ENCODE measurements around the gene ITGA2B.
"Not testable (repeated sequence)": the region's sequence is repeated elsewhere in the genome, so short reads cannot be mapped to it uniquely, and the experiment has no call there.

The ITGA2B gene

GRCh38 chr17:44400226-44400847 lies 10.9 kb upstream of the ITGA2B start:
- Histone ChIP-seq H3K4me1 (ENCODE audit: control extremely low read depth in 1 of 4, control insufficient read depth in 4 of 4, insufficient read depth in 4 of 4, low read length in 3 of 4) (no peaks in the 10 kb centered on the region), H3K27me3 (replicated peaks in 2 of 5; ENCODE audit: control insufficient read depth in 4 of 5, insufficient read depth in 5 of 5, low read length in 4 of 5) (no peaks in the 10 kb centered on the region), H3K4me3 (ENCODE audit: control insufficient read depth in 1 of 7, extremely low read depth in 1 of 7, insufficient read depth in 4 of 7, low read depth in 2 of 7, low read length in 6 of 7) (no peak overlapping the region), H3K36me3 (ENCODE audit: control insufficient read depth in 4 of 4, insufficient read depth in 4 of 4, low read length in 3 of 4) (peaks cover 20 to 60% (median 38%) of the 10 kb centered on the region in 4 experiments), H3K9me3 (ENCODE audit: control extremely low read depth in 1 of 5, control insufficient read depth in 4 of 5, insufficient read depth in 2 of 5, low read depth in 1 of 5, low read length in 4 of 5) (no peaks in the 10 kb centered on the region), H3K27ac (ENCODE audit: insufficient read depth in 1 of 2, low read depth in 1 of 2, low read length in 2 of 2, poor library complexity in 1 of 2, severe bottlenecking in 2 of 2) (no peak overlapping the region)
- WGBS (ENCODE audit: insufficient coverage): 100% methylated on average over 1 of the region's 3 CpGs
- DNase-seq: peak; percentile 37 to 49 (median 47)
- POLR2A ChIA-PET: interaction anchor here (1.6 kb wide), 1 partner anchor 10 kb away, joined by 3 read pairs; no protein-coding TSS in a partner anchor
- CTCF ChIA-PET: interaction anchor here (0.7 to 6.7 kb wide), 13 partner anchors 13 to 191 kb away, joined by 3 to 76 read pairs (median 4); partner anchors contain the start of genes FAM171A2 and ITGA2B

GRCh38 chr17:44398692-44399691 lies 9.5 kb upstream of the ITGA2B start:
- H3K27ac ChIP-seq (ENCODE audit: insufficient read depth in 1 of 2, low read depth in 1 of 2, low read length in 2 of 2, poor library complexity in 1 of 2, severe bottlenecking in 2 of 2): no peak overlapping the region
- no peaks in the 10 kb centered on the region for H3K27me3 ChIP-seq (replicated peaks in 2 of 5; ENCODE audit: control insufficient read depth in 4 of 5, insufficient read depth in 5 of 5, low read length in 4 of 5)
- H3K4me3 ChIP-seq (ENCODE audit: control insufficient read depth in 1 of 7, extremely low read depth in 1 of 7, insufficient read depth in 4 of 7, low read depth in 2 of 7, low read length in 6 of 7): no peak overlapping the region
- ChIA-PET CTCF (interaction anchor here (0.7 to 6.7 kb wide), 10 partner anchors 11 to 190 kb away, joined by 3 to 76 read pairs (median 5); partner anchors contain the start of genes FAM171A2 and ITGA2B), POLR2A (interaction anchor here (1.4 kb wide), 1 partner anchor 14 kb away, joined by 3 read pairs; no protein-coding TSS in a partner anchor)
- no peaks in the 10 kb centered on the region for H3K9me3 ChIP-seq (ENCODE audit: control extremely low read depth in 1 of 5, control insufficient read depth in 4 of 5, insufficient read depth in 2 of 5, low read depth in 1 of 5, low read length in 4 of 5)
- no peak for DNase-seq
- 98% methylated on average over 37 of the region's 41 CpGs for WGBS (ENCODE audit: insufficient coverage)
- H3K4me1 ChIP-seq (ENCODE audit: control extremely low read depth in 1 of 4, control insufficient read depth in 4 of 4, insufficient read depth in 4 of 4, low read length in 3 of 4): peaks cover 0 to 8% (median 0%) of the 10 kb centered on the region in 4 experiments
- H3K36me3 ChIP-seq (ENCODE audit: control insufficient read depth in 4 of 4, insufficient read depth in 4 of 4, low read length in 3 of 4): peaks cover 14 to 54% (median 38%) of the 10 kb centered on the region in 4 experiments

- CTCF ChIA-PET: interaction anchor here (0.6 to 6.7 kb wide), 8 partner anchors 10 to 1088 kb away, joined by 3 to 76 read pairs (median 4); partner anchors contain the start of gene ITGA2B
- H3K4me1 ChIP-seq (ENCODE audit: control extremely low read depth in 1 of 4, control insufficient read depth in 4 of 4, insufficient read depth in 4 of 4, low read length in 3 of 4): peaks cover 0 to 18% (median 7%) of the 10 kb centered on the region in 4 experiments
- H3K9me3 ChIP-seq (ENCODE audit: control extremely low read depth in 1 of 5, control insufficient read depth in 4 of 5, insufficient read depth in 2 of 5, low read depth in 1 of 5, low read length in 4 of 5): no peaks in the 10 kb centered on the region
- H3K27me3 ChIP-seq (replicated peaks in 2 of 5; ENCODE audit: control insufficient read depth in 4 of 5, insufficient read depth in 5 of 5, low read length in 4 of 5): no peaks in the 10 kb centered on the region
- POLR2A ChIA-PET: interaction anchor here (1.4 kb wide), 1 partner anchor 13 kb away, joined by 3 read pairs; no protein-coding TSS in a partner anchor
- DNase-seq: no peak
- WGBS (ENCODE audit: insufficient coverage): 98% methylated on average over 5 of the region's 8 CpGs
- H3K27ac ChIP-seq (ENCODE audit: insufficient read depth in 1 of 2, low read depth in 1 of 2, low read length in 2 of 2, poor library complexity in 1 of 2, severe bottlenecking in 2 of 2): no peak overlapping the region
- no peak overlapping the region for H3K4me3 ChIP-seq (ENCODE audit: control insufficient read depth in 1 of 7, extremely low read depth in 1 of 7, insufficient read depth in 4 of 7, low read depth in 2 of 7, low read length in 6 of 7)
- H3K36me3 ChIP-seq (ENCODE audit: control insufficient read depth in 4 of 4, insufficient read depth in 4 of 4, low read length in 3 of 4): peaks cover 11 to 49% (median 36%) of the 10 kb centered on the region in 4 experiments
Measured at GRCh38 chr17:44397479-44398440, 8.3 kb upstream of the ITGA2B start.

GRCh38 chr17:44396946-44397345 lies 7.5 kb upstream of the ITGA2B start:
- no peak for DNase-seq
- Histone ChIP-seq H3K4me3 (ENCODE audit: control insufficient read depth in 1 of 7, extremely low read depth in 1 of 7, insufficient read depth in 4 of 7, low read depth in 2 of 7, low read length in 6 of 7) (no peak overlapping the region), H3K27ac (ENCODE audit: insufficient read depth in 1 of 2, low read depth in 1 of 2, low read length in 2 of 2, poor library complexity in 1 of 2, severe bottlenecking in 2 of 2) (no peak overlapping the region), H3K4me1 (ENCODE audit: control extremely low read depth in 1 of 4, control insufficient read depth in 4 of 4, insufficient read depth in 4 of 4, low read length in 3 of 4) (peaks cover 0 to 21% (median 7%) of the 10 kb centered on the region in 4 experiments), H3K9me3 (ENCODE audit: control extremely low read depth in 1 of 5, control insufficient read depth in 4 of 5, insufficient read depth in 2 of 5, low read depth in 1 of 5, low read length in 4 of 5) (no peaks in the 10 kb centered on the region), H3K27me3 (replicated peaks in 2 of 5; ENCODE audit: control insufficient read depth in 4 of 5, insufficient read depth in 5 of 5, low read length in 4 of 5) (no peaks in the 10 kb centered on the region), H3K36me3 (ENCODE audit: control insufficient read depth in 4 of 4, insufficient read depth in 4 of 4, low read length in 3 of 4) (peaks cover 11 to 47% (median 34%) of the 10 kb centered on the region in 4 experiments)
- ChIA-PET POLR2A (no interaction called here), CTCF (interaction anchor here (0.6 to 6.7 kb wide), 5 partner anchors 9 to 1867 kb away, joined by 3 to 76 read pairs (median 4); partner anchors contain the start of gene ITGA2B)
- WGBS (ENCODE audit: insufficient coverage): 96% methylated on average over 3 of the region's 5 CpGs

- ChIA-PET CTCF (no interaction called here), POLR2A (no interaction called here)
- DNase-seq: no peak
- H3K4me3 ChIP-seq (ENCODE audit: control insufficient read depth in 1 of 7, extremely low read depth in 1 of 7, insufficient read depth in 4 of 7, low read depth in 2 of 7, low read length in 6 of 7): no peak overlapping the region
- WGBS (ENCODE audit: insufficient coverage): 92% methylated on average over 2 of the region's 2 CpGs
- H3K9me3 ChIP-seq (ENCODE audit: control extremely low read depth in 1 of 5, control insufficient read depth in 4 of 5, insufficient read depth in 2 of 5, low read depth in 1 of 5, low read length in 4 of 5): no peaks in the 10 kb centered on the region
- H3K4me1 ChIP-seq (ENCODE audit: control extremely low read depth in 1 of 4, control insufficient read depth in 4 of 4, insufficient read depth in 4 of 4, low read length in 3 of 4): peaks cover 4 to 40% (median 24%) of the 10 kb centered on the region in 4 experiments
- no peak overlapping the region for H3K27ac ChIP-seq (ENCODE audit: insufficient read depth in 1 of 2, low read depth in 1 of 2, low read length in 2 of 2, poor library complexity in 1 of 2, severe bottlenecking in 2 of 2)
- H3K27me3 ChIP-seq (replicated peaks in 2 of 5; ENCODE audit: control insufficient read depth in 4 of 5, insufficient read depth in 5 of 5, low read length in 4 of 5): no peaks in the 10 kb centered on the region
- H3K36me3 ChIP-seq (ENCODE audit: control insufficient read depth in 4 of 4, insufficient read depth in 4 of 4, low read length in 3 of 4): peaks cover 4 to 29% (median 24%) of the 10 kb centered on the region in 4 experiments
Measured at GRCh38 chr17:44394833-44395232, 5.4 kb upstream of the ITGA2B start.

- CTCF ChIA-PET: interaction anchor here (1.9 kb wide), 1 partner anchor 9 kb away, joined by 5 read pairs; no protein-coding TSS in a partner anchor
- H3K9me3 ChIP-seq (ENCODE audit: control extremely low read depth in 1 of 5, control insufficient read depth in 4 of 5, insufficient read depth in 2 of 5, low read depth in 1 of 5, low read length in 4 of 5); H3K27ac ChIP-seq (ENCODE audit: insufficient read depth in 1 of 2, low read depth in 1 of 2, low read length in 2 of 2, poor library complexity in 1 of 2, severe bottlenecking in 2 of 2); H3K27me3 ChIP-seq (replicated peaks in 2 of 5; ENCODE audit: control insufficient read depth in 4 of 5, insufficient read depth in 5 of 5, low read length in 4 of 5); DNase-seq; H3K4me3 ChIP-seq (ENCODE audit: control insufficient read depth in 1 of 7, extremely low read depth in 1 of 7, insufficient read depth in 4 of 7, low read depth in 2 of 7, low read length in 6 of 7); POLR2A ChIA-PET: not testable (repeated sequence)
- Histone ChIP-seq H3K4me1 (ENCODE audit: control extremely low read depth in 1 of 4, control insufficient read depth in 4 of 4, insufficient read depth in 4 of 4, low read length in 3 of 4) (peaks cover 4 to 47% (median 31%) of the 10 kb centered on the region in 4 experiments), H3K36me3 (ENCODE audit: control insufficient read depth in 4 of 4, insufficient read depth in 4 of 4, low read length in 3 of 4) (peaks cover 4 to 22% (median 17%) of the 10 kb centered on the region in 4 experiments)
- 100% methylated on average over 3 of the region's 9 CpGs for WGBS (ENCODE audit: insufficient coverage)
Measured at GRCh38 chr17:44394112-44394511, 4.7 kb upstream of the ITGA2B start.

Data from common myeloid progenitor, CD34-positive (primary cell).